ENCODE results near the gene CRADD.

Gene CRADD

DNA sequence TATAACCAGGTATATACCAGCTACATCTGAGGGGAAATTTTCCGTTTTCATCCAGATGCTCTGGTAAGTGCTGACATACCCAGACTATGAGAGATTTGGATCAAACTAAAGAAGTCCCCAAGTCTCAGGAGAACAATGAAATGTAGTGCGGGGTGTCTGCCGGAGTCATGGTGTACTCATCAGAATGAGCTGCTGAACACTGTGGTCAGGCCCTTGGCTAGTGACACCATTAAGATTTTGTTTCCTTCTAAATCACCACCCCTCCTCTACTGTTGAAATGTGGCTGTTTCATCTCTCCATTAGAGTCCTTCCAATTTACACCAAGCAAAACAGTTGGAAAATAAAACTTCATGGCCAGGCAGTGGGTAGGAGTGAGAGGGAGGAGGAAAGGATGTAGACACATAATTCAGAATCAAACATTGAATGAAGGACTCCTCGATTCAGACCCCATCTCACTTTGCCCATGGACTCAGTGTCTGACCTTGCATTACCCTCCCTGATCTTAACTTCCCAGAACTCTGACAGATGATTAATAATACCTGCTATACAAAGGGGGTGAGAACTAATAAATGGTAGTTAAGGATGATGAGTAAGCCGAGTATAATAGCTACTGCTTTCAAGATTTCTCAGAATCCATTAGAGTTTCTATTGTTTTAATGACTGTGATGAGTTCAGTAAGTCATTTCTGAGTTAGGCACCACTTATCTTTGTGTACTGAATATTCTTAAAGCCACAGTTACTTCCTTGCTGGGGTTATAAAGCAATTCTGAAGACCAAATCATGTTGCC, 127.4 kb downstream of the CRADD start:
- Histone ChIP-seq H3K36me3 (ENCODE audit: control insufficient read depth in 2 of 2, insufficient read depth in 1 of 2, low read length in 2 of 2) (no peaks in the 10 kb centered on the region), H3K4me3 (ENCODE audit: low read depth, low read length) (no peak overlapping the region), H3K27ac (ENCODE audit: extremely low read depth, low read depth, low read length) (no peak overlapping the region), H3K9me3 (ENCODE audit: control insufficient read depth, insufficient read depth, low read depth, low read length) (no peaks in the 10 kb centered on the region), H3K4me1 (ENCODE audit: control insufficient read depth, insufficient read depth, low read length) (peaks cover 5% of the 10 kb centered on the region; the same call in 1 of the 2 replicates)
- ChIA-PET POLR2A (no interaction called here), CTCF (interaction anchor here (1.0 kb wide), 2 partner anchors 235 to 295 kb away, joined by 3 read pairs; no protein-coding TSS in a partner anchor)
- TF ChIP-seq ZFHX2 (tag by site-specific recombination; conservative IDR thresholded peaks at IDR 0.05): no peak
- TF ChIP-seq, protein P1, sequence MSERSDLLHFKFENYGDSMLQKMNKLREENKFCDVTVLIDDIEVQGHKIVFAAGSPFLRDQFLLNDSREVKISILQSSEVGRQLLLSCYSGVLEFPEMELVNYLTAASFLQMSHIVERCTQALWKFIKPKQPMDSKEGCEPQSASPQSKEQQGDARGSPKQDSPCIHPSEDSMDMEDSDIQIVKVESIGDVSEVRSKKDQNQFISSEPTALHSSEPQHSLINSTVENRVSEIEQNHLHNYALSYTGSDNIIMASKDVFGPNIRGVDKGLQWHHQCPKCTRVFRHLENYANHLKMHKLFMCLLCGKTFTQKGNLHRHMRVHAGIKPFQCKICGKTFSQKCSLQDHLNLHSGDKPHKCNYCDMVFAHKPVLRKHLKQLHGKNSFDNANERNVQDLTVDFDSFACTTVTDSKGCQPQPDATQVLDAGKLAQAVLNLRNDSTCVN (tag by site-specific recombination; optimal IDR thresholded peaks at IDR 0.05): no peak
- no peak for TF ChIP-seq ZNF324 (tag by site-specific recombination; IDR thresholded peaks at IDR 0.05)
- TF ChIP-seq ZBTB20 (tag by site-specific recombination; IDR thresholded peaks at IDR 0.05): no peak
- TF ChIP-seq, protein P2, sequence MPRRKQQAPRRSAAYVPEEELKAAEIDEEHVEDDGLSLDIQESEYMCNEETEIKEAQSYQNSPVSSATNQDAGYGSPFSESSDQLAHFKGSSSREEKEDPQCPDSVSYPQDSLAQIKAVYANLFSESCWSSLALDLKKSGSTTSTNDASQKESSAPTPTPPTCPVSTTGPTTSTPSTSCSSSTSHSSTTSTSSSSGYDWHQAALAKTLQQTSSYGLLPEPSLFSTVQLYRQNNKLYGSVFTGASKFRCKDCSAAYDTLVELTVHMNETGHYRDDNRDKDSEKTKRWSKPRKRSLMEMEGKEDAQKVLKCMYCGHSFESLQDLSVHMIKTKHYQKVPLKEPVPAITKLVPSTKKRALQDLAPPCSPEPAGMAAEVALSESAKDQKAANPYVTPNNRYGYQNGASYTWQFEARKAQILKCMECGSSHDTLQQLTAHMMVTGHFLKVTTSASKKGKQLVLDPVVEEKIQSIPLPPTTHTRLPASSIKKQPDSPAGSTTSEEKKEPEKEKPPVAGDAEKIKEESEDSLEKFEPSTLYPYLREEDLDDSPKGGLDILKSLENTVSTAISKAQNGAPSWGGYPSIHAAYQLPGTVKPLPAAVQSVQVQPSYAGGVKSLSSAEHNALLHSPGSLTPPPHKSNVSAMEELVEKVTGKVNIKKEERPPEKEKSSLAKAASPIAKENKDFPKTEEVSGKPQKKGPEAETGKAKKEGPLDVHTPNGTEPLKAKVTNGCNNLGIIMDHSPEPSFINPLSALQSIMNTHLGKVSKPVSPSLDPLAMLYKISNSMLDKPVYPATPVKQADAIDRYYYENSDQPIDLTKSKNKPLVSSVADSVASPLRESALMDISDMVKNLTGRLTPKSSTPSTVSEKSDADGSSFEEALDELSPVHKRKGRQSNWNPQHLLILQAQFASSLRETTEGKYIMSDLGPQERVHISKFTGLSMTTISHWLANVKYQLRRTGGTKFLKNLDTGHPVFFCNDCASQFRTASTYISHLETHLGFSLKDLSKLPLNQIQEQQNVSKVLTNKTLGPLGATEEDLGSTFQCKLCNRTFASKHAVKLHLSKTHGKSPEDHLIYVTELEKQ (tag by site-specific recombination; IDR thresholded peaks at IDR 0.05; ENCODE audit: borderline replicate concordance): no peak
- TF ChIP-seq ZNF530 (tag by site-specific recombination; IDR thresholded peaks at IDR 0.05; ENCODE audit: low read depth): no peak
- TF ChIP-seq, protein P3, sequence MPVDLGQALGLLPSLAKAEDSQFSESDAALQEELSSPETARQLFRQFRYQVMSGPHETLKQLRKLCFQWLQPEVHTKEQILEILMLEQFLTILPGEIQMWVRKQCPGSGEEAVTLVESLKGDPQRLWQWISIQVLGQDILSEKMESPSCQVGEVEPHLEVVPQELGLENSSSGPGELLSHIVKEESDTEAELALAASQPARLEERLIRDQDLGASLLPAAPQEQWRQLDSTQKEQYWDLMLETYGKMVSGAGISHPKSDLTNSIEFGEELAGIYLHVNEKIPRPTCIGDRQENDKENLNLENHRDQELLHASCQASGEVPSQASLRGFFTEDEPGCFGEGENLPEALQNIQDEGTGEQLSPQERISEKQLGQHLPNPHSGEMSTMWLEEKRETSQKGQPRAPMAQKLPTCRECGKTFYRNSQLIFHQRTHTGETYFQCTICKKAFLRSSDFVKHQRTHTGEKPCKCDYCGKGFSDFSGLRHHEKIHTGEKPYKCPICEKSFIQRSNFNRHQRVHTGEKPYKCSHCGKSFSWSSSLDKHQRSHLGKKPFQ (tag by site-specific recombination; IDR thresholded peaks at IDR 0.05): no peak
- TF ChIP-seq ZBTB17 (tag by site-specific recombination; IDR thresholded peaks at IDR 0.05): no peak
- TF ChIP-seq SETDB1 (IDR thresholded peaks at IDR 0.05; ENCODE audit: insufficient read length, low read length): no peak
- TF ChIP-seq, protein P4, sequence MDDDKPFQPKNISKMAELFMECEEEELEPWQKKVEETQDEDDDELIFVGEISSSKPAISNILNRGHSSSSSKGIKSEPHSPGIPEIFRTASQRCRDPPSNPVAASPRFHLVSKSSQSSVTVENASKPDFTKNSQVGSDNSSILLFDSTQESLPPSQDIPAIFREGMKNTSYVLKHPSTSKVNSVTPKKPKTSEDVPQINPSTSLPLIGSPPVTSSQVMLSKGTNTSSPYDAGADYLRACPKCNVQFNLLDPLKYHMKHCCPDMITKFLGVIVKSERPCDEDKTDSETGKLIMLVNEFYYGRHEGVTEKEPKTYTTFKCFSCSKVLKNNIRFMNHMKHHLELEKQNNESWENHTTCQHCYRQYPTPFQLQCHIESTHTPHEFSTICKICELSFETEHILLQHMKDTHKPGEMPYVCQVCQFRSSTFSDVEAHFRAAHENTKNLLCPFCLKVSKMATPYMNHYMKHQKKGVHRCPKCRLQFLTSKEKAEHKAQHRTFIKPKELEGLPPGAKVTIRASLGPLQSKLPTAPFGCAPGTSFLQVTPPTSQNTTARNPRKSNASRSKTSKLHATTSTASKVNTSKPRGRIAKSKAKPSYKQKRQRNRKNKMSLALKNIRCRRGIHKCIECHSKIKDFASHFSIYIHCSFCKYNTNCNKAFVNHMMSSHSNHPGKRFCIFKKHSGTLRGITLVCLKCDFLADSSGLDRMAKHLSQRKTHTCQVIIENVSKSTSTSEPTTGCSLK (tag by site-specific recombination; IDR thresholded peaks at IDR 0.05): no peak
- TF ChIP-seq, protein P5, sequence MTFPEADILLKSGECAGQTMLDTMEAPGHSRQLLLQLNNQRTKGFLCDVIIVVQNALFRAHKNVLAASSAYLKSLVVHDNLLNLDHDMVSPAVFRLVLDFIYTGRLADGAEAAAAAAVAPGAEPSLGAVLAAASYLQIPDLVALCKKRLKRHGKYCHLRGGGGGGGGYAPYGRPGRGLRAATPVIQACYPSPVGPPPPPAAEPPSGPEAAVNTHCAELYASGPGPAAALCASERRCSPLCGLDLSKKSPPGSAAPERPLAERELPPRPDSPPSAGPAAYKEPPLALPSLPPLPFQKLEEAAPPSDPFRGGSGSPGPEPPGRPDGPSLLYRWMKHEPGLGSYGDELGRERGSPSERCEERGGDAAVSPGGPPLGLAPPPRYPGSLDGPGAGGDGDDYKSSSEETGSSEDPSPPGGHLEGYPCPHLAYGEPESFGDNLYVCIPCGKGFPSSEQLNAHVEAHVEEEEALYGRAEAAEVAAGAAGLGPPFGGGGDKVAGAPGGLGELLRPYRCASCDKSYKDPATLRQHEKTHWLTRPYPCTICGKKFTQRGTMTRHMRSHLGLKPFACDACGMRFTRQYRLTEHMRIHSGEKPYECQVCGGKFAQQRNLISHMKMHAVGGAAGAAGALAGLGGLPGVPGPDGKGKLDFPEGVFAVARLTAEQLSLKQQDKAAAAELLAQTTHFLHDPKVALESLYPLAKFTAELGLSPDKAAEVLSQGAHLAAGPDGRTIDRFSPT (tag by site-specific recombination; IDR thresholded peaks at IDR 0.05): no peak
- TF ChIP-seq, protein P6, sequence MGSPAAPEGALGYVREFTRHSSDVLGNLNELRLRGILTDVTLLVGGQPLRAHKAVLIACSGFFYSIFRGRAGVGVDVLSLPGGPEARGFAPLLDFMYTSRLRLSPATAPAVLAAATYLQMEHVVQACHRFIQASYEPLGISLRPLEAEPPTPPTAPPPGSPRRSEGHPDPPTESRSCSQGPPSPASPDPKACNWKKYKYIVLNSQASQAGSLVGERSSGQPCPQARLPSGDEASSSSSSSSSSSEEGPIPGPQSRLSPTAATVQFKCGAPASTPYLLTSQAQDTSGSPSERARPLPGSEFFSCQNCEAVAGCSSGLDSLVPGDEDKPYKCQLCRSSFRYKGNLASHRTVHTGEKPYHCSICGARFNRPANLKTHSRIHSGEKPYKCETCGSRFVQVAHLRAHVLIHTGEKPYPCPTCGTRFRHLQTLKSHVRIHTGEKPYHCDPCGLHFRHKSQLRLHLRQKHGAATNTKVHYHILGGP (tag by site-specific recombination; IDR thresholded peaks at IDR 0.05): no peak

Measured in HEK293 (cell line).